GM12864 (cell line): ENCODE measurements around the gene TMEM119.

Source experiments
- DNase-seq: peaks from one replicate; pipeline ENCODE4 v3.0.0-alpha.2; 2011; ENCODE audit warnings: low read depth
- H3K4me3 ChIP-seq: 2 replicates; pipeline ENCODE4 v1.5.1; 2011; ENCODE audit warnings: mild to moderate bottlenecking, low read depth, low read length, control low read depth
- CTCF ChIP-seq: IDR thresholded peaks from 2 replicates; pipeline ENCODE4 v1.5.1; 2011; ENCODE audit warnings: low read depth, mild to moderate bottlenecking, moderate library complexity, low read length, control low read depth, inconsistent platforms; ENCODE audit errors: missing control alignments

TMEM119 gene

DNA sequence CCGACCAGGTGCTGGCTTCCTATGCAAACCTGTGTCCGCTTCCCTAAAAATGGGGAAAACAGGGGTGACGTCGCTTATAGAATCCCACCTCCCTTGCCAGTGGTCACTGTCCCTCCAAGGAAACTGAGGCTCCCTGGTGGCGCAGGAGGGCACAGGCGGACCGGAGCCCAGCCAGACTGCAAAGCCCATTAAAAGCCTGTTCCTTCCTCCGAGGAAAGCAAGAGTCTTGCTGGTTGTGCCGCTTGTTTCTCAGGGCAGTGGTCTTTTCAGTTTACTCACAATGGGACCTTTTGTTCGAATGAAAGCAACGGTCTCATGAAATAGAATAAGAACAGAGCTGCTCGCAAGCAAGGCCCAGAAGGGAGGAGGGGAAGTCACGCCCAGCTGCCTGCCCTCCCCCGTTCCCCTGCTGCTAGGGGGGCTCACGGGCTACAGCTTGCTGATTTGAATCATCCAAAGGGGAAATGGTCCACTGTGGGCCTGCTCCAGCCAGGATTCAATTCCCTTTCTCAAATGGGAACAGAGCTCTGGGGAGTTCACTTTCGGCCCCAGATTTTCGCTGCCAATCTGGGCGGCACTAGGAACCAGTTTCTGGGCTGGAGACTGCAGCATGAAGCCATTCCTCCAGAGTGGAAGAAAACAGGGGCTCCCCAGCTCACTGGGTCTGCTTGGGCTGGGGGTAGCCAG lies 40.4 kb upstream of the TMEM119 start:
- TF ChIP-seq CTCF = no peak
- DNase-seq = no peak
- H3K4me3 ChIP-seq = no peak overlapping the region

GRCh38 chr12:108637222-108637971 lies 39.5 kb upstream of the TMEM119 start:
- no peak for TF ChIP-seq CTCF
- no peak for DNase-seq
- peak overlapping the region; percentile 15 for H3K4me3 ChIP-seq

- no peak for DNase-seq
- H3K4me3 ChIP-seq = peak overlapping the region; percentile 51
- TF ChIP-seq CTCF = no peak
Measured at GRCh38 chr12:108635997-108636808, 38.3 kb upstream of the TMEM119 start.

DNA sequence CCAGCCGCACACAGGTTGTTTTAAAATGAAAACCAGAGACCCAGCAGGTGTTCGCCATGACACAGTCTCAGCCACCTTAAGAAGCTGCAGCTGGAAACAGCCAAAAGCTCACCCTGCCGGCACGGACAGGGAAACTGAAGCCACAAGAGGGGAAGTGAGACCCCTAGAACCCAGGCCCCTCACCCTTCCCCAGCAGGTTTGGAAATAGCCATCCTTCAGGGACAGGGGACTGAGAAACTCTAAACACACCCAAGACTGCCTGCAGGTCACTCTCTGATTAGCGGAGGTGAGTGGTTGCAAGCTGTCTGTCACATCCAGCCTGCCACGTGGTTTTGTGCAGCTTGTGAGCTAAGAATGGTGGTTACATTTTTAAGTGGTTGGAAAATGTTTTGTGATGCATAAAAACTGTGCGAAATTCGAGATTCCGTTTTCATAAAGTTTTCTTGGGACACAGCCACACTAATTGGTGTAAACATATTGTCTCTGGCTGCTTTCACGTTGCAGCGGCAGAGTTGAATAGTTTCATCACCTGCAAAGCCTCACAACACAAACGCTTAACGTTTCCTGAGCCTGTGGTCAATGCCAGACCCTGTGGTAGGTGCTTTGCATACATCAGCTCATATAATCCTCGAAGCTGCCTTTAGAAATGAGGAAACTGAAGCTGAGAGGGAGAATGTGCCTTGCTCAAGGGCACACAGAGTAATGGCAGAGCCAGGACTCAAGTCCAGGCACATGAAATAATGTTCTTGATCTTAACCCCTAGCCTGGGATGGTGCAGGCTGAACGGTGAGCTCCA lies 37.5 kb upstream of the TMEM119 start:
- H3K4me3 ChIP-seq = peak overlapping the region; percentile 51
- no peak for TF ChIP-seq CTCF
- DNase-seq = peak; percentile 99

DNA sequence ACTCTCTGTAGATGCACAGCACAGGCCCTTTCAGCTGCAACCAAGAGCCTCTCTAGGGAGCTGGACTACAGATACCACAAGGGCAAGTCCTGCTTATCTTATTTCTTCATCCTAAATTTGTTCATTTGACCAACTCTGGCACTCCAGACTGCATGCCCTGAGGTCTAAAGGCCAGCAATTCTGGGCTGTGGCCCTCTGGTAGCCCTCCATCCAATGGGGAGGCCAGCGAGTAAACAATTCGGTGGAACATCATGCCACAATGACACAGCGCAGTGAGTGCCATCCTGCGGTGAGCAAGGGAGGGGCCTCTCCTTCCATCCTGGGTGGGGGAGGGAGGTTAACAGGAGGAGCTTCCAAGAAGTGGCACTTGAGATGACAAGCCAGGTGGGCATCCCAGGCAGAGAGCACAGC lies 36.5 kb upstream of the TMEM119 start:
- no peak for TF ChIP-seq CTCF
- DNase-seq = no peak
- H3K4me3 ChIP-seq = peak overlapping the region; percentile 10

DNA sequence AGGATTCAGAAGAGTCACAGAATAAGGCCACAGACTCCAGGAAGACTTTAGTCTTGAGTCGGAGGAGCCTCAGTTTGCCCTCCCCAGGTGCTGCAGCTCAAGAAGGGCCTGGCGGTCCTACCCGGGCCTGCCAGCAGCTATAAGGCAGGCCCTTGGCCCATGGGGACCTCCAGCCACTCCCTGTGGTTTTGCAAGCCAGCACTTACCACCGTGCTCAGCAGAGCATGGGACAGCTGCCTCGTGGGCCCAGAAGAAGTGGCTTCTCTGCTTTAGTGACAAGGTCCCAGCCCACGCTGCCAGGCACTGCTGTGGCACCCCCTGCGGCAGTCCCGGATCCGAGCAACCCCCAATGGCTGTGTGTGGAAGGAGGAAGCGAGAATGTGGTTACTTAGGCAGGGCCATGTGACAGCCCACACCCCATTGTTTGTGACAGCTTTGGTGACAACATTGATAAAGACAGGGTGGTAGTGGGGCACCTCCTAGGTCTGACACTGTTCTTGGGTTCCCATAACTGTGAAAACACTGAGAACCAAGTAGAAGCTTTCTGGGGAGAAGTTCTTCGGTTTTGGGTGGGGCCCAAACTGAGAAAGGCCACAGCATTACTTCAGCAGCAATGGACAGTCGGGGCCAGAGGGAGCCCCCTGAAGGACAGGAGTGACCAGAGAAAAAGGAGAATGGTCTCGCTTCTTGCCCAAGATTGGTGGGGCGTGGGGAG lies 35.8 kb upstream of the TMEM119 start, which contains the start of gene SELPLG:
Gene SELPLG, minus strand, starts transcription at position 361 of the 715 bp plus-strand sequence. CDS start 9,587 bp downstream, outside the sequence.
- TF ChIP-seq CTCF = peak; percentile 46
- peak; percentile 96 for DNase-seq
- H3K4me3 ChIP-seq = peak within 1 kb of the TSS; percentile 56
